Spleen (tissue), 11 donors: ENCODE measurements around the gene SLTM. TPM values are rescaled to one million over a fixed set of nuclear protein-coding genes. Genes with fewer than 3 reads are reported as not detected.
"Not testable (repeated sequence)": the region's sequence is repeated elsewhere in the genome, so short reads cannot be mapped to it uniquely, and the experiment has no call there.

Experiments
- DNase-seq: peaks from one replicate; pipeline ENCODE4 v3.0.0-alpha.2; 2020
- H3K27ac ChIP-seq, 8 donors: fragments of 200-600 bp; sonication (generic) in 7 of 8; 1 replicate in 4 of 8; 2 replicates in 4 of 8; pipeline versions ENCODE4 v1.5.0 to v1.8.0; 2016 to 2021; ENCODE audit warnings: inconsistent platforms in 4 of 8, mild to moderate bottlenecking in 4 of 8, moderate library complexity in 1 of 8
- H3K27me3 ChIP-seq, 7 donors: fragments of 200-600 bp; sonication (generic) in 6 of 7; replicated peaks in 1 of 7; 1 replicate in 4 of 7; 2 replicates in 3 of 7; pipeline versions ENCODE4 v1.5.0 to v1.8.0; 2016 to 2021; ENCODE audit warnings: inconsistent platforms in 3 of 7, mild to moderate bottlenecking in 1 of 7
- H3K36me3 ChIP-seq, 6 donors: fragments of 200-600 bp; sonication (generic) in 5 of 6; 1 replicate in 4 of 6; 2 replicates in 2 of 6; pipeline versions ENCODE4 v1.5.0 to v1.8.0; 2016 to 2021; ENCODE audit warnings: inconsistent platforms in 2 of 6
- H3K4me1 ChIP-seq, 6 donors: fragments of 200-600 bp; sonication (generic) in 5 of 6; 1 replicate in 3 of 6; 2 replicates in 3 of 6; pipeline versions ENCODE4 v1.5.0 to v1.8.0; 2016 to 2021; ENCODE audit warnings: inconsistent platforms in 3 of 6
- H3K4me3 ChIP-seq, 8 donors: fragments of 200-600 bp; sonication (generic) in 7 of 8; 1 replicate in 4 of 8; 2 replicates in 4 of 8; pipeline versions ENCODE4 v1.5.0 to v1.8.0; 2016 to 2021; ENCODE audit warnings: inconsistent platforms in 4 of 8, mild to moderate bottlenecking in 4 of 8, moderate library complexity in 2 of 8
- H3K9me3 ChIP-seq, 8 donors: fragments of 200-600 bp; sonication (generic) in 7 of 8; 1 replicate in 4 of 8; 2 replicates in 4 of 8; pipeline versions ENCODE4 v1.5.0 to v1.8.0; 2016 to 2021; ENCODE audit warnings: inconsistent platforms in 4 of 8
- CTCF ChIP-seq, 11 experiments: fragments of 200-600 bp in 7 of 11; fragments of 450-650 bp in 4 of 11; sonication (generic) in 4 of 11; IDR thresholded peaks in 8 of 11; conservative IDR thresholded peaks in 3 of 11; 1 replicate in 7 of 11; 2 replicates in 4 of 11; pipeline versions ENCODE4 v1.4.0 to v1.8.0; 2016 to 2021; ENCODE audit warnings: antibody characterized with exemption in 11 of 11, inconsistent platforms in 4 of 11, mild to moderate bottlenecking in 1 of 11
- POLR2A ChIP-seq, 3 donors: fragments of 450-650 bp; IDR thresholded peaks; one replicate each; pipeline ENCODE4 v1.5.1; 2017; ENCODE audit warnings: antibody characterized with exemption in 3 of 3, mild to moderate bottlenecking in 1 of 3
- POLR2AphosphoS5 ChIP-seq, 3 donors: sonication (generic); formaldehyde crosslinking; IDR thresholded peaks; one replicate each; pipeline ENCODE4 v1.5.1; 2017; ENCODE audit warnings: antibody characterized with exemption in 3 of 3
- WGBS, 5 donors: extraction: QIAGEN DNeasy Blood & Tissue Kit in 3 of 5; methylation state at CpG; one replicate each; pipeline versions ENCODE4 v1.1.5 to v1.1.7; 2013 to 2018; 5-methylcytosine and 5-hydroxymethylcytosine counted together
- intact Hi-C: fragments of 100-400 bp; cut with DNase I; formaldehyde crosslinking; loops from one replicate; pipeline ENCODE4 v1.15.0; 2023; ENCODE audit warnings: low total_unique reads
- polyA plus RNA-seq, 3 donors: library from polyadenylated mRNA; stranded (reverse); fragments of 200-250 nt; gene quantifications; one replicate each; pipeline ENCODE4 v1.2.1, GENCODE V29; 2013
- total RNA-seq, 7 donors: library from RNA; depleted of rRNA in 3 of 7; stranded (reverse); fragments of >200 nt in 3 of 7; fragmentation: NEBNext Ultra II Directional in 4 of 7; extraction: Animal tissue kit (Norgen Biotek cat#: 25700) in 4 of 7; gene quantifications; one replicate each; pipeline versions ENCODE4 v1.1.0 to v1.2.1, GENCODE V29; 2016 to 2021
- donor health status: healthy with polysubstance abuse.
- donor health status: DM: no; HTN: no; CAD: no; lungs with moderate emphysema.
- donor health status: DM: no; HTN: no; CAD: no.
- donor health status: Bipolar disorder and iron deficiency.
- donor health status: healthy.
- donor health status: DM: no; HTN: no; CAD: no.
- donor health status: DM: yes; HTN: yes; CAD: no.

The SLTM gene
- total and polyA plus RNA-seq, 10 donors, result 43.7 to 176 (median 109) TPM

GRCh38 chr15:58856086-58856485 is 77.4 kb downstream of the SLTM start:
- H3K4me3 ChIP-seq, result no peak overlapping the region
- peaks cover 0 to 48% (median 15%) of the 10 kb centered on the region in 6 donors for H3K36me3 ChIP-seq
- intact Hi-C loops, result no loop called here
- H3K27ac ChIP-seq, result no peak overlapping the region
- no peaks in the 10 kb centered on the region for H3K4me1 ChIP-seq
- no peak for TF ChIP-seq CTCF (IDR thresholded peaks at IDR 0.05 in 8 of 11, conservative IDR thresholded peaks at IDR 0.05 in 3 of 11)
- TF ChIP-seq POLR2AphosphoS5 (IDR thresholded peaks at IDR 0.05), result no peak
- no peak for TF ChIP-seq POLR2A (IDR thresholded peaks at IDR 0.05)
- no peaks in the 10 kb centered on the region for H3K9me3 ChIP-seq
- no peaks in the 10 kb centered on the region for H3K27me3 ChIP-seq
- no peak for DNase-seq

GRCh38 chr15:58854593-58854992 is 78.9 kb downstream of the SLTM start:
- H3K4me3 ChIP-seq, result no peak overlapping the region
- no peak for TF ChIP-seq CTCF (IDR thresholded peaks at IDR 0.05 in 8 of 11, conservative IDR thresholded peaks at IDR 0.05 in 3 of 11)
- no peaks in the 10 kb centered on the region for H3K9me3 ChIP-seq
- no peaks in the 10 kb centered on the region for H3K4me1 ChIP-seq
- H3K36me3 ChIP-seq, result peaks cover 0 to 59% (median 17%) of the 10 kb centered on the region in 6 donors
- no peak overlapping the region for H3K27ac ChIP-seq
- no peaks in the 10 kb centered on the region for H3K27me3 ChIP-seq
- WGBS, 5 donors, result 63 to 79% (median 78%) methylated on average over 4 of the region's 4 CpGs
- no peak for DNase-seq
- intact Hi-C loops, result no loop called here

GRCh38 chr15:58852347-58852746 is 81.1 kb downstream of the SLTM start:
- no peaks in the 10 kb centered on the region for H3K9me3 ChIP-seq
- H3K4me3 ChIP-seq, result no peak overlapping the region
- no peak overlapping the region for H3K27ac ChIP-seq
- no peaks in the 10 kb centered on the region for H3K27me3 ChIP-seq
- DNase-seq, result no peak
- peaks cover 0 to 81% (median 30%) of the 10 kb centered on the region in 6 donors for H3K36me3 ChIP-seq
- WGBS, 5 donors, result 80 to 91% (median 85%) methylated on average over 5 of the region's 5 CpGs
- intact Hi-C loops, result no loop called here
- no peaks in the 10 kb centered on the region for H3K4me1 ChIP-seq
- TF ChIP-seq POLR2AphosphoS5 (IDR thresholded peaks at IDR 0.05) (no peak), CTCF (IDR thresholded peaks at IDR 0.05 in 8 of 11, conservative IDR thresholded peaks at IDR 0.05 in 3 of 11) (no peak), POLR2A (IDR thresholded peaks at IDR 0.05) (no peak)

- H3K9me3 ChIP-seq, H3K27ac ChIP-seq, H3K4me3 ChIP-seq, intact Hi-C loops, H3K4me1 ChIP-seq, H3K27me3 ChIP-seq, DNase-seq: not testable (repeated sequence)
- WGBS, 5 donors, result 92 to 98% (median 96%) methylated on average over 3 of the region's 3 CpGs
- peaks cover 0 to 92% (median 32%) of the 10 kb centered on the region in 6 donors for H3K36me3 ChIP-seq
These were observed 82.3 kb downstream of the SLTM start for GRCh38 chr15:58851205-58851604.
